NT2/D1 (cell line): ENCODE data around the gene TP53BP2.

ENCODE experiments used
- DNase-seq: peaks from one replicate; pipeline ENCODE4 v3.0.0-alpha.2; 2011; ENCODE audit warnings: low read depth, low spot score
- H3K27me3 ChIP-seq: 2 replicates; pipeline ENCODE4 v1.6.0; 2011; ENCODE audit warnings: mild to moderate bottlenecking; ENCODE audit not compliant: insufficient read length, insufficient read depth
- H3K36me3 ChIP-seq: 2 replicates; pipeline ENCODE4 v1.6.1; 2011; ENCODE audit warnings: mild to moderate bottlenecking, low read length, mixed read lengths; ENCODE audit not compliant: insufficient read depth, insufficient read length
- H3K4me1 ChIP-seq: 2 replicates; pipeline ENCODE4 v1.5.1; 2011; ENCODE audit not compliant: insufficient read depth, insufficient read length
- H3K4me3 ChIP-seq: 2 replicates; pipeline ENCODE4 v1.5.1; 2011; ENCODE audit warnings: low read depth; ENCODE audit not compliant: insufficient read length
- H3K9ac ChIP-seq: 2 replicates; pipeline ENCODE4 v1.6.0; 2011; ENCODE audit warnings: low read depth; ENCODE audit not compliant: insufficient read length
- H3K9me3 ChIP-seq: 2 replicates; pipeline ENCODE4 v1.5.1; 2011; ENCODE audit warnings: mild to moderate bottlenecking, low read length; ENCODE audit not compliant: insufficient read depth
- SUZ12 ChIP-seq: IDR thresholded peaks from 2 replicates; pipeline ENCODE4 v1.6.1; 2011; ENCODE audit not compliant: insufficient read length, insufficient read depth; ENCODE audit errors: extremely low read depth
- YY1 ChIP-seq: IDR thresholded peaks from 2 replicates; pipeline ENCODE4 v1.6.1; 2011; ENCODE audit not compliant: insufficient read length, insufficient read depth
- ZNF274 ChIP-seq: IDR thresholded peaks from 2 replicates; pipeline ENCODE4 v1.6.1; 2011; ENCODE audit warnings: mild to moderate bottlenecking, low read depth, low read length

Gene TP53BP2

GRCh38 chr1:223828162-223828848 is 17.4 kb downstream of the TP53BP2 start:
- TF ChIP-seq SUZ12 (no peak), ZNF274 (no peak), YY1 (no peak)
- Histone ChIP-seq H3K4me3 (no peak overlapping the region), H3K27me3 (no peaks in the 10 kb centered on the region), H3K36me3 (no peaks in the 10 kb centered on the region), H3K9ac (no peak overlapping the region), H3K4me1 (no peaks in the 10 kb centered on the region), H3K9me3 (no peaks in the 10 kb centered on the region)
- no peak for DNase-seq

GRCh38 chr1:223827193-223827663 is 18.5 kb downstream of the TP53BP2 start:
- no peak overlapping the region for H3K9ac ChIP-seq
- no peaks in the 10 kb centered on the region for H3K27me3 ChIP-seq
- no peaks in the 10 kb centered on the region for H3K4me1 ChIP-seq
- H3K4me3 ChIP-seq: no peak overlapping the region
- no peak for TF ChIP-seq YY1
- TF ChIP-seq SUZ12: no peak
- no peak for TF ChIP-seq ZNF274
- no peaks in the 10 kb centered on the region for H3K9me3 ChIP-seq
- no peaks in the 10 kb centered on the region for H3K36me3 ChIP-seq
- DNase-seq: no peak

GRCh38 chr1:223825767-223826748 is 19.7 kb downstream of the TP53BP2 start:
- Histone ChIP-seq H3K9me3 (no peaks in the 10 kb centered on the region), H3K36me3 (peaks cover under 1% of the 10 kb centered on the region), H3K4me1 (no peaks in the 10 kb centered on the region), H3K9ac (no peak overlapping the region), H3K4me3 (no peak overlapping the region), H3K27me3 (no peaks in the 10 kb centered on the region)
- no peak for DNase-seq
- TF ChIP-seq ZNF274 (no peak), YY1 (no peak), SUZ12 (no peak)

- H3K9me3 ChIP-seq: no peaks in the 10 kb centered on the region
- H3K4me3 ChIP-seq: no peak overlapping the region
- H3K27me3 ChIP-seq: no peaks in the 10 kb centered on the region
- no peak for DNase-seq
- H3K36me3 ChIP-seq: peaks cover 9% of the 10 kb centered on the region
- TF ChIP-seq ZNF274 (no peak), YY1 (no peak), SUZ12 (no peak)
- H3K4me1 ChIP-seq: no peaks in the 10 kb centered on the region
- H3K9ac ChIP-seq: no peak overlapping the region
These were observed 21.0 kb downstream of the TP53BP2 start for GRCh38 chr1:223824712-223825111.

GRCh38 chr1:223824287-223824686 is 21.5 kb downstream of the TP53BP2 start:
- H3K4me3 ChIP-seq: no peak overlapping the region
- no peak overlapping the region for H3K9ac ChIP-seq
- no peaks in the 10 kb centered on the region for H3K4me1 ChIP-seq
- TF ChIP-seq YY1: no peak
- TF ChIP-seq SUZ12: no peak
- no peak for TF ChIP-seq ZNF274
- H3K27me3 ChIP-seq: no peaks in the 10 kb centered on the region
- no peak for DNase-seq
- H3K36me3 ChIP-seq: peaks cover 9% of the 10 kb centered on the region
- no peaks in the 10 kb centered on the region for H3K9me3 ChIP-seq

- no peak for DNase-seq
- Histone ChIP-seq H3K4me1 (no peaks in the 10 kb centered on the region), H3K9me3 (no peaks in the 10 kb centered on the region), H3K9ac (no peak overlapping the region), H3K36me3 (peaks cover 14% of the 10 kb centered on the region), H3K4me3 (no peak overlapping the region), H3K27me3 (no peaks in the 10 kb centered on the region)
- no peak for TF ChIP-seq YY1
- no peak for TF ChIP-seq ZNF274
- TF ChIP-seq SUZ12: no peak
These were observed 24.8 kb downstream of the TP53BP2 start for GRCh38 chr1:223820971-223821370.

- TF ChIP-seq SUZ12 (no peak), ZNF274 (no peak), YY1 (no peak)
These were observed 25.3 kb downstream of the TP53BP2 start for GRCh38 chr1:223820515-223820858.

More at GRCh38 chr1:223820515-223820858, 25.3 kb downstream of the TP53BP2 start:
- H3K4me1 ChIP-seq: no peaks in the 10 kb centered on the region
- no peaks in the 10 kb centered on the region for H3K27me3 ChIP-seq
- H3K4me3 ChIP-seq: no peak overlapping the region
- DNase-seq: no peak
- no peaks in the 10 kb centered on the region for H3K9me3 ChIP-seq
- peaks cover 17% of the 10 kb centered on the region for H3K36me3 ChIP-seq
- H3K9ac ChIP-seq: no peak overlapping the region
